ACHN (cell line): ENCODE results near the gene SLC6A8.
A peak's percentile ranks its signal among the peaks of the same experiment; 100 is the strongest.

Experiments
- DNase-seq: peaks from one replicate; pipeline ENCODE4 v3.0.0-alpha.2; 2015
- in situ Hi-C: cut with HindIII; loops from 2 replicates; pipeline ENCODE4 v1.10.0; 2017; ENCODE audit warnings: low sequenced_read_pairs, low pct_ligation_motif_present, low pct_unique_long_range_greater_than_20kb

SLC6A8 gene

DNA sequence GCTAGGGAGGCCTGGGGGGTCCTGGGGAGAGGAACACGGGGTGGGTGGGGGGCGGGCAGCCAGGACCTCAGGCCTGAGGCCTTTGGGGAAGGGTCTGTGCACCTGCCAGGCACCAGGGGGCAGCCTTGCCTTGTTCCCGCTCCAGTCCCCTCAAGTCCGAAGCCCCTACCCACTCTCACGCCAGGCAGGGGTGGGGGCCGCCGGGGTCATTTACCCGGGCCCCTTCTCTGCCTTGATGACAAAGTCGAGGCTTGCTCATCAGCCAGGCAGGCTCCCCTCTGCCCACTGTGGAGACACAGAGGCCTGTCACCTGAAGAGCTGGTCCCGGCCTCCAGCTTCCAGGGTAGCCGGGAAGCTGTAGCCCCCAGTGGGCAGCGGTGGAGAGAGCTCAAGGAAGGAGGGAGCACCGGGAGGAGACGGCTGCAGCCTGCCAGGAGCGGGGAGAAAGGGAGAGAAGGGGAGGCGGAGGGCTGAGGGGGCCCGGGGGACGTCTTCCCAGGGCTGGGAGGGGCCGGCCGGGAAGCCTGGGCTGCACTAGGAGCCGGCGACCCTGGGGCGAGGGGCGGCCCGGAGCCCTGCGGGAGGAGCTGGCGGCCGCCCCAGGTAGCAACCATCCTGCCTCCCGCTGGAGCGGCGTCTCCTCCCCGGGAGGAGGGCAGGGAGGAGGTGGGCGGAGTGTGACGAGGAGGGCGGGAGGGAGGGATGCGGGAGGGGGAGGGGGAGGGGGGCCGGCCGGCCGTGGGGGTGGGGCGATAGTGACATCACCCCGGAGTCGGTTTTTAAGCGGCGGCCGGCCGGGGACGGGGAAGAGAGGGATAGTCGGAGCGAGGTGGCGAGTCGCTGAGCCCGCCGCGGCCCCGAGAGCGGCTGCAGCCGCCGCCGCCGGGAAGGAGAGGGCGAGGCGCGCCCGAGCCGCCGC is at the start of gene SLC6A8:
Gene SLC6A8 (plus strand): TSS at position 806 of the 919 bp plus-strand sequence. CDS start 649 bp downstream, outside the sequence.
- DNase-seq, result peak; percentile 52
- in situ Hi-C loops, result no loop called here

DNA sequence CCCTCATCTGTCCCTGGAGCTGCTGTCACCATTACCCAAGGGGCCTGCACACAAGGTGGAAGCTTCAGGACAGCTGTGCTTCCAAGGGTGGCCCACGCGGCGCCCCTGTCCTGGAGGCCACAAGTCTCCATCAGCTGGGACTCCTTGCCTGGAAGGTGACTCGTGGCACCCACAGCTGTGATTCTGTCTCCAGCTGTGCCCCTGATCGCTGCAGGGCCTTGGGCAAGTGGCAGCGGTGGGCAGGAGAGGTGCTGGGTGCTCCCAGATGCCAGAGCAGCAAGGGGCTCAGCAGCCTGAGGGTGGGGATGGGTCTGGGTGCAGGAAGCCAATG is 49.7 kb upstream of the SLC6A8 start:
- no peak for DNase-seq
- in situ Hi-C loops, result no loop called here

DNA sequence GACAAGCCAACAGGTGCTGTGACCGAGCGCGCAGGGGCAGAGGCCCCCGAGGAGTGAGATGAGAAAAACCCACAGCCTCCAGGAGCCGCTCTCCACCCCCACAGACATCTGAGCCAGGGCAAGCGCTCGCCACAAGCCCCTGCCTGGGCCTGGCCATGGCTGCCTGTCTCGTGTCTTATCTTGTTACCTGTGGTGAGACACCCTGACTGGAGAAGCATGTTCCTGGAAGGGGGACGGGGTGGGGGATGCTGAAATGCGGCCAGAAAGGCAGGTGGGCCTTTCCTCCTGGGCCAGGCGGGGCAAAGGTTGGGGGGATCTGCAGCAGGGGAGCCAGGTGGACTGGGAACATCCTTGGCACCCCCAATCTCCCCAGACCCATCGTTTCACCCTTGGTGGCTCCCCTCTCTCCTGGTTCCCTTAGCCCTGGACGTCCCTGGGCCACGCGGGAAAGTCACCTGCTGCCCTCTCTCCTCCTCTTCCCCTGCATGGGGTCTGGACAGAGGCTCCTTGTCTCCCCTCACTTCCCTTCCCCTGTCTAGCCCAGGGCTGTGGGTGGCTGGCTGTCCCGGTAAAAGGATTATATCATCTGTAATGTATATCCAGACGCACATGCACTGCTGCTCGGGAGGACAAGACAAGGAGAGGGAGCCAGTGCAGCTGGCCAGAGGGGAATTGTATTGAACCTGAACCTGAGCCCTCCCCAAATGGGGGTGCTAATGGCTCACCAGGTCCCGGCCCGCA is 49.1 kb upstream of the SLC6A8 start:
- in situ Hi-C loops, result no loop called here
- no peak for DNase-seq

DNA sequence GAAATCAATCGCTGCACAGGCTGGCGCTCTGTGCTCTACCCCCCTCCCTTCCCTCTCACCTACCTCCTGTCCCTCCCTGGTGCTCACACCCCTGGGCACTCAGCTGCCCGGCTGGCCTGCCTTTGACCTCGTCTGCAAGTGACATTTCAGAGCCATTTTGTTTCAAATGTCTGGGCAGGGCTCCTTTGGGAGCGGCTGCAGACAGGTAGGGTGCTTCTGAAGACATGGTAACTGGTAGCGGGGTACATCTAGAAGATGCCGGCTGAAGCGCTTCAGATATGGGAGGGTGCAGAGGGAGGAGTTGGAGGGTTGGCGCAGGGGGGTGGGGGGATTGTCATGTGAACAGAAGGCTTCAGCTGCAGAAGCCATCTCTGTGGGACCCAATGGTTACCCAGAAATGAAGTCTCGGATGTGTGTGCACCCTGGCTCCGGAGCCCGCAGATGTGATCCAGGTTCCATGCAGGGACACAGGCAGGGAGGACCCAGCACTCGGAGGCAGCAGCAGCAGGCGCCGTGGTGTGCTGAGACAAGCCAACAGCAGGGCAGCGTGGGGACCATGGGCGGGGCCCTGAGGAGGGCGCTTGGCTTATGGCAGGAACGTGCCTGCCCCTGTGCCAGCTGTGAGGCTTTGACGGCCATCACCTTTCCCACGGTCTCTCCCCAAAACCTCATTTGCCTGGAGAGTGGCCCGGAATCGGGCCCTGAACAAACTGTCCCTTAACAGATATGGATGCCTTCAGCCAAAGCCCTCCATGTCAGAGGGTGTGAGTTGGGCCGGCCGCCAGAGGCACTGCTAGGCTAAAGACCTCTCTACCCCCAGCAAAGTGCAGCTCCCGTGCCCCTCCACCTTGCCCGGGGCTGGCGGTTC is 48.3 kb upstream of the SLC6A8 start:
- in situ Hi-C loops, result no loop called here
- DNase-seq, result no peak

DNA sequence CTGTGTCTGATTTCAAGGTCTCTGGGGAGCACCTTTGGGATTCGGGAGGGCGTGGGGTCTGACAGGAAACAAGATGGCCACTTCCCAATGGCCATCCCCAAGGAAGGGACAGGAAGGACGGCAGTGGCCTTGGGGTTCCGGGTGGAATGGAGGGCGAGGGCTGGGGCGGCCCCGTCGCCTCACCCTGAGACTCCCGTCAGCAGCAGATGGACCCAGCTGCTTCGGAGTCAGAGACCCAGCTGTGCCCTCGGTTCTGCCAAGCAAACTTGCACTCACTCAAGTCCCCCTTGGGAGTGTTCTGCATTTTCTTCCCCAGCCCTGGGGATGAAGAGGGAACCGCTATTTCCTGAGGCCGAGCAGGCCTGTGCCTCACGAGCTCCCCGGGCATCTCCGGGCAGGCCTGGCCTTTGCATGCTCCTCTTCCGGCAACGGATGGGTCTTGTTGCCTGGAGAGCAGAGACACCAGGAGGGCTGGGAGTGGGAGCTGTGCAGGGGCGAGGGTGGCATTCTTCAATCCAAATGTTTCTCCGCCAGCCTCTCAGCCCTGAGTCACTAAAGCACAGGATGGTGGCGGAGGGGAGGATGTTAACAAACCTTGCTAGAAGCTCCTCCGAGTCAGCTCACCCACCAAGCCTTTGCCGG is 47.6 kb upstream of the SLC6A8 start:
- no peak for DNase-seq
- in situ Hi-C loops, result no loop called here

DNA sequence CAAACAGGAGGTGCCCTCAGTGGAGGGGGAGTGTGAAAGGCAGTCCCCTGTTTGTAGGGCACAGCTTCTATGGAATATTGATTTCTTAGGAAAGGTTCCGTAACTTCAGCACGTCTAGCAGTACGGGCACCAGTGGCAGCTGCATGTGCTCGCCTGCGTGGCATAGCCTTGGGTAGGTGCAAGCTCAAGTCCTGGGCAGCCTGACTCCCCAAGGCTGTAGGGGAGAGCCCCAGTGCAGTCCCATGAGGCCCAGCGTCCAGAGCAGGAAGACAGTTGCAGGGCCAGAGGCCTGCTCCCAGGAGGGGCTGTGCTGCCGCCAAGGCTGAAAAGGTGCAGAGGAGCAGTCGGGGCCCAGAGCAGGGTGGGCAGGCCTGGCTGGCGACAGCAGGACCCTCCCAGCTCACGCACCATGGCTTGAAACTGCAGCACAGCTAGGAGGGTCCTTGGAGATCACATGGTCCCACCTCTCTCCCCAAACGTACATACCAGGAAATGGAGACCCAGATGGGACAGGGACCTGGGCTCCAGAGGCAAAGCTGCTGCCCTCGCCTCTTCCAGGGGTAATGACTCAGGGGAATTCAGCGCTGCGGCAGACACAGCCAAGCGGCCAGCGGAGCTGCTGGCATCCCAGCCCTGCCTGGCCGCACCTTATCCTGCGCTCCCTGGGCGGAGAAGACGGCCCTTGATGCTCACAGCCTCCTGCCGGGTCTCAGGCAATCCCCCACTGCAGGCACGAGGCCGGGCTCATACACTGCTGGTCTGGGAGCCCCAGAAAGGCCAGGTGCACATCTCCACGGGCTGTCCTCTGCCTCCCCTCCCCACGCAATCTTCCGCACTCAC is 46.8 kb upstream of the SLC6A8 start:
- no peak for DNase-seq
- in situ Hi-C loops, result no loop called here

DNA sequence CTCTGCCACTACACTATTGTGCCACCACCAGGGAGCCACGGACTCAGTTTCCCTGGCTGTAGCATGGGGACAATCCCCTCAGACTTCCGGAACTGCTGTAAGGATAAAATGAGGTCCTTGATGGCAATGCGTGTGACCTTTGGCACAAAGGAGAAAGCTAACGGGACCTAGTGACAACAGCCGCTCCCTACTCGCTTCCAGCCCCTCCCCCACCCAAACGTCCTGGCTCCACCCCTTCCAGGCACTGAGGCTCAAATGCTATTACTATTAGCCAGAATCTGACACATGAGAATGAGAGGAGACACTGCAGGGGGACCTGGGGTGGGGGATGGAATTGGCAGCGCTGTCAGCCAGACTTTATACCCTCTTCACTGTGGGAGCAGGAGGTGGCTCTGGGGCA is 46.1 kb upstream of the SLC6A8 start:
- in situ Hi-C loops, result no loop called here
- no peak for DNase-seq

DNA sequence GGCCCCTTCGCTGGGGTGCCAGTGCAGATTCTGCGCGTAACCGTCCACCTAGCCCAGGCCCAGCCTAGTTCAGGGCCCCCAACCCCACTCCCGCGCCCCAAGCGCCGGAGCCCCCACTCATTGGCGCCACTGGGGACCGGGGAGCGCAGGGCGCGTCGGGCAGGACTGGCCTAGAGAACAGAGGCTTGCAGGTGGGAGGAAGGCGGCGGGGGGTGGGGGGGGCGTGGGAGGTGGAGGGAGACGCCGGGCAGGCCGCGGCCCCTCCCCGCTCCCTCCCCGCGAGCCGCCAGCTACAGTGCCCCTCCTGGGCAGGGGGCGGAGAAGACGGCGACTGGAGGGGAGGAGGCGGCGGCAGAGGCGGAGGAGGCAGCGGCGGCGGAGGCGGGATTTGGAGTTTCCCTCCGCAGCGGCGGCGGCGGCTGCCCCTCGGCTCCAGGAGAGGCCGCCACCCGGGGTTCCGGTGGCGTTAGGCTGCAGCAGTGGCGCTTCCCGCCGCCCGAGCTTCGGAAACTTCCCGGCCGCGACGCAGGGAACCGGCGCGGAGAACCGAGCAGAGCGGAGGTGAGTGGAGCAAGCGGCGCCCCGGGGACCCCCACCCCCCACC is 45.6 kb upstream of the SLC6A8 start:
- no peak for DNase-seq

DNA sequence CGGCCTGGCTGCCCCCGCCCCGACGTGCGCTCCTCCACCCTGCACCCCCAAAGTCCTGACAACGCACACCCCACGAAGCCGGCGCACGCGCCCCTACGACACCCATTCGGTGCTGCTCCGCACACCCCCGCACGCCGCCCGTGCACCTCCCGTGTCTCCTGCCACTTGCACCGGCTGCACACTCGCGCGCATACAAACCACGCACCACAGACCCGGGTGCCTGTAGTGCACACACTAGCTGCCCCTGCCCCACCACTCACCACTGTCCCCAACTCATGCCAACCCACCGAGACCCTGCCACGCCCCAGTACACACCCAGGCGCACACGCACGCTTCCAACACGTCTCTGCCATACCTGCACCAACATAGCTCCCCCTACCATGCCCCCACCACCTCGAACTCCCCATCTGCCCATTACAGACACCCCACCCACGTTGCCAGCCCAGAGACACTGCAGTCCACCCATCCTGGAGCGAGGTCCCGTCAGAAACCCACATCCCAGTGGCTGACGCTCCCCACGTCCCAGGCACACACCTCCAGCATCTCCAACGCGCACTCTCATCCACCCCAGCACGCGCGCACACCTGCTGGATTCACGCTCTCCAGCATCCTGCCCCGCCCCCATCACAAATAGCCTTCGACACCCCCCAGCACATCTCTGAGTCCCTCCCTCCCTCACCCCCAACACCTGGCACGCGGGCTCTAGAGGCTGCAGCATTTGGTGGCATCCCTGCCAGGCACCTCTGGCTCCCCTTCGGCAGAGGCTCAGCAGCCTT is 44.9 kb upstream of the SLC6A8 start:
- no peak for DNase-seq
- in situ Hi-C loops, result no loop called here

More for the DNA sequence above, 45.6 kb upstream of the SLC6A8 start:
- in situ Hi-C loops, result no loop called here

DNA sequence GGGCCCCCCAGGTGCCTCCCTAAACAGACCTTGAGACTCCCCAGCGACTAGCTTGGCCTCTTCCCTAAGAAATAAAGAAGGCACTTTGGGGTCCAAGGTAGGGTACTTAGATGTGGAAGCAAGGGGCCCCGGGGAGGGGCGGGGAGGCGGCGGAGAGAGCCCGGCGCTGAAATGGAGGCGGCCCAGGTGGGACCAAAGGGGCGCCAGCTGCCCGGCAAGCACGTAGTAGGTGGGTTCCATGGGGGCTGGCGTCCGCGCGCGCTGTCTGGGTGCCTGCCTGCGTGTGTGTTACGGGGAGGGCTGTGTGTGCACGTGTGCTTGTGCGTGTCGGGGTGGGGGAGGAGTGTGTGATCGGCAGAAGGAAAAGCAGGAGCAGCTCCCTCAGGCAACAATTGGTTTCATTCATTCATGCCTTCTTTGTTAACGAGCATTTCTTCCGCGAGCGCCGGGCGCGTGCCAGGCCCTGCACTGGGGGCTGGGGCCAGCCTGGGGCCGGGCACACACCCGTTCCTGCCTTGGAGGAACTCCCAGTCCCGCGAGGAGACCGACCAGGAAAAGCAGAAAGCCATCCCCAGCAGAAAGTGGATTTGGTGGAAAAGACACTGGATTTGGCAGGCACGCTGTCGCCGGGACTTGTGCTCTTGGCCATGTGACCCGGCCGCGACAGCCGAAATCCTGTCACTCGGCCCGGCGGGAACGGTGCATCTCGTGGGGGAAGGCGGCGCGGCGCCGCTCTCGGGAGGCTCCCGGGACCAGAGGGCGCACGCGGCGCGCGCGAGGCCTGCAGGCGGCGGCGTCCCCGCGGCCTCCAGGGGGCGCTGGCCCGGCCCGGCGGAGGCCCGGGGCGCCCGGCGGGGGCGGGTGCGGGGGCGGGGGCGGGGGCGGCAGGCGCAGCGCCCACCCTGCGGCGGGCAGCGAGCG is 44.0 kb upstream of the SLC6A8 start:
- in situ Hi-C loops, result no loop called here
- DNase-seq, result peak; percentile 8

DNA sequence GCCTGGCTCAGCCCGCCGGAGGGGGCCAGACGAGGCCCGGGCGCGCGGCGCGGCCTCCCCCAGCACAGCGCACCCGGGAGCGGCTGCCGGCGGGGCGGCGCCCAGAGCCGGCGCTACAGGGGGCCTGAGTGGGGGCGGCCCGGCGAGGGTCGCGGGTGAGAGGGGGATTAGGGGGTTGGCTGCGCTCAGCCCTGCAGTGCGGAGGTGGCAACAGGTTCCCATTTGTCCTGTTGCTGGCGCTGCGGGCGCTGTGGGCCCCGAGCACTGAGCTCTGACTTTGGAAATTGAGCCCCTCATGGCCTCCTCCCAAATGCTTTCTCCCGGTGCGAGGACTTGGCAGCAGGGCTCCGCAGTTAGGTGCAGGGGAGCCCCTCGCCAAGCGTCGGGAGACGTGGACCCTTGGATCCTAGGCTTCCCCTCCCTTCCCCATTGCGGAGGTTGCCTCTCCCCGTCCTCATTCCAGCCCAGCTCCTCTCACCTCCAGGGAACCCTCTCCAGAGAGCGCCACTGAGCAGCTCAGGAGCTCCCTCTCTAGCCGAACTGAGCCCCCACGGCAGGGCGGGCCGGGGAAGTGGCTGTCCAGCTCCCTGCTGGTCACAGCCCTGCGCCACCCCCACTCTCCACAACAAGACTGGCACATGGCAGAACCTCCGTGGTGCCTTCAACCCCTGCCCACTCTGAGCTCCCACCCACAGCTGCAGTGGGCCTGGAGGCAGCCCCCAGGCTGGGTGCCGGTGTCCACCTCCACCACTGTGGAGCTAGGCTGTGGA is 43.2 kb upstream of the SLC6A8 start:
- in situ Hi-C loops, result no loop called here
- DNase-seq, result no peak

DNA sequence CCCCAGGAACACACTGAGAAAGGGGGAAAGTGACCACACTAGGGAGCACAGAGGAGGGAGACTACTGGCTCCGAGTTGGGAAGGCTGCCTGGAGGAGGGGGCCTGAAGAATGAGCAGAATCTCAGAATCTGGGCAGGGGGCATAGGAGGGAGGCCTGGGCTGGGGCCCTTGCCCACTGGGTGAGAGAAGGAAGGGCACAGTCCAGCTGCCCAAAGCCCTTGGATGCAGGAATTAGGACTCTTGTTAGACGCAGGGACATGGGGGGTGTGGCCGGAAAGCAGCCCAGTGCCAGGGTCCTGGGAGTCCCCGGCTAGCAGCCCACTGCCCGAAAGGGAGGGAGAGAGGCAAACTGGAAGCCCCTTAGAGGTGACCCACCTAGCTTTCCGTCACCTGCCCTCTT is 42.6 kb upstream of the SLC6A8 start:
- no peak for DNase-seq
- in situ Hi-C loops, result no loop called here

DNA sequence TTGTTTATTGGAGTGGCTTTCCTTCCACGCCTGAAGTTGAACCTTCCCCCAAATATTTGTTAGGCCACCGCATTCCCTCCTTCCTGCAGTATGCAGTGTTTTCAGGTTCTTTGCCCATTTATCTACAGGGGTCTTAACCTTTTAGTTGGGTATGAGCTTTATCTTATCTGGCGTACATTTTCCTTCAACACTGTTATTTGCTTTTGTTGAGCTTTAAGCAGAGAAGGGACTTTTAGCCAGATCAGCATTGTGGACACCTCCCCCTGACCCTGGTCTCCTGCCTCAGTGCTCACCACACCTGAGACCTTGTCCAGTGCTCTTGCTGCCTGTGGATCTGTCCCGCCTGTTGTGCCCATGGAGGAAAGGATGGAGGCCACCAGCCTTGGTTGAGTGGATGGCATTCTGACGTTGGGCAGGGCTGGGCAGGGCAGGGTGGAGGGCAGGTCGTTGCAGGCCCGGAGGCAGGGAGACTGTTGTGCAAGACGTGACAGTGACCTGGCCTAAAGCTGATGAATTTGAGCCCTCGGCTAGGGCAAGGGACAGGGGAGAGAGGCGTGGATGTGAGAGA is 41.7 kb upstream of the SLC6A8 start:
- DNase-seq, result no peak
- in situ Hi-C loops, result no loop called here

DNA sequence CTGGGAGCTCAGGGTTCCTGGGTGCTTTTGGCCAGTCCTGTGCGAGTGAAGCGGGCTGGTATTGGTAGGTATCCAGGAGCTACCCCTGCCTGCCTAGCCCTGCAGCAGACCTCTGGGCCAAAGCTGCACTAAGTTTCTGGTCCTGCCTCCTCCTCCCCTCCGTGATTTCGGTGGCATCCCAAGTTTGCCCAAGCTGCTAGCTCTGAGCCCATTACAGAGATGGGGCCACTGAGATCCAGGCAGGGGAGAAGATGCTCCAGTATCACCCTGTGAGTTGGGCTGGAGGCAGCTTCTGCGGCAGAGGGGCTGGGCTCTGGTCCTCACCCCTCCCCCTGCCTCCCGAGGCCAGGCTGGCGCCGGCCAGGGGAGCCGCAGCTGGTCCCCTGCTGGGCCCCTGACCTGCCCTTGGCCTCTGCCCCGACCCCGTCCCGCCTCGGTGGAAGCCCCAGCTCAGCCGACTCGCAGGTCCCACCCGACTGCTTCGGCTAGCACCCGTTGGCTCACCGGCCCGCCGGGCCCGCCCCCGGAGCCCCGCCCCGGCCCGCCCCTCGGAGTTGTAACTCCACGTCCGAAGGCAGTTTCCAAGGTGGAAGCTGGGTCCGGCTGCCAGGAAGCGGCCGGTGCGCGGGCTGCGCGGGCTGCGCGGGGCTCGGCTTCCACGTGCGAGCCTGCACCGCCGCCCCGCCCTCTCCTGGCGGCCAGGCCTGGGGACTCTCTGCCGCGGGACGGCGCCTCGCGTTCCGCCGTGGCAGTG is 40.9 kb upstream of the SLC6A8 start, which contains the start of gene DUSP9:
Gene DUSP9 (plus strand): TSS at position 584 of the 754 bp plus-strand sequence. CDS start 751 bp downstream, outside the sequence.
- peak; percentile 57 for DNase-seq
- in situ Hi-C loops, result no loop called here
